KBM-7 (cell line): ENCODE data around the gene LRIG3.
"Not testable (repeated sequence)": the region's sequence is repeated elsewhere in the genome, so short reads cannot be mapped to it uniquely, and the experiment has no call there.

Source experiments
- DNase-seq: peaks from one replicate; pipeline ENCODE4 v3.0.0-alpha.2; 2015
- in situ Hi-C: fragments of 300-500 bp; cut with MboI; formaldehyde crosslinking; loops from 2 replicates; pipeline ENCODE4 v1.14.3; 2020; ENCODE audit warnings: low sequenced_read_pairs, low pct_unique_long_range_greater_than_20kb, mixed read lengths

The LRIG3 gene

GRCh38 chr12:58920102-58920960, at the start of gene LRIG3:
Gene LRIG3, minus strand, starts transcription at chr12:58920504. Its CDS starts 269 bp downstream, at chr12:58920235.
- DNase-seq, result peak; percentile 30
- in situ Hi-C loops, result no loop called here

- in situ Hi-C loops, result no loop called here
- DNase-seq, result no peak
Measured at GRCh38 chr12:58969237-58969636, 48.9 kb upstream of the LRIG3 start.

- DNase-seq, result no peak
- in situ Hi-C loops, result no loop called here
Measured at GRCh38 chr12:58967561-58967960, 47.3 kb upstream of the LRIG3 start.

GRCh38 chr12:58966939-58967338, 46.6 kb upstream of the LRIG3 start:
- DNase-seq, result no peak
- in situ Hi-C loops, result no loop called here

- in situ Hi-C loops, result no loop called here
- DNase-seq, result no peak
Measured at GRCh38 chr12:58965568-58965967, 45.3 kb upstream of the LRIG3 start.

GRCh38 chr12:58963844-58964243, 43.5 kb upstream of the LRIG3 start:
- DNase-seq, result no peak
- in situ Hi-C loops, result no loop called here

- DNase-seq, result no peak
- in situ Hi-C loops, result no loop called here
Measured at GRCh38 chr12:58961906-58962305, 41.6 kb upstream of the LRIG3 start.

GRCh38 chr12:58961166-58961565, 40.9 kb upstream of the LRIG3 start:
- DNase-seq, result no peak
- in situ Hi-C loops, result no loop called here

- no peak for DNase-seq
- in situ Hi-C loops, result no loop called here
Measured at GRCh38 chr12:58959639-58960300, 39.5 kb upstream of the LRIG3 start.

- no peak for DNase-seq
- in situ Hi-C loops, result no loop called here
Measured at GRCh38 chr12:58957298-58957697, 37.0 kb upstream of the LRIG3 start.

GRCh38 chr12:58955849-58956248, 35.5 kb upstream of the LRIG3 start:
- in situ Hi-C loops, result no loop called here
- DNase-seq, result no peak

- in situ Hi-C loops, result no loop called here
- no peak for DNase-seq
Measured at GRCh38 chr12:58954002-58954401, 33.7 kb upstream of the LRIG3 start.

- in situ Hi-C loops, result no loop called here
- DNase-seq, result no peak
Measured at GRCh38 chr12:58950739-58951100, 30.4 kb upstream of the LRIG3 start.

- DNase-seq, in situ Hi-C loops: not testable (repeated sequence)
Measured at GRCh38 chr12:58949954-58950738, 29.8 kb upstream of the LRIG3 start.

- in situ Hi-C loops, result no loop called here
- DNase-seq, result no peak
Measured at GRCh38 chr12:58943079-58943478, 22.8 kb upstream of the LRIG3 start.

GRCh38 chr12:58942345-58942744, 22.0 kb upstream of the LRIG3 start:
- in situ Hi-C loops, result no loop called here
- DNase-seq, result no peak

GRCh38 chr12:58939399-58940100, 19.2 kb upstream of the LRIG3 start:
- in situ Hi-C loops, result no loop called here
- no peak for DNase-seq

GRCh38 chr12:58938440-58938839, 18.1 kb upstream of the LRIG3 start:
- no peak for DNase-seq
- in situ Hi-C loops, result no loop called here

- in situ Hi-C loops, result no loop called here
- DNase-seq, result no peak
Measured at GRCh38 chr12:58934528-58934927, 14.2 kb upstream of the LRIG3 start.
